ENCODE measurements around the gene RNF207. TPM values are rescaled to one million over a fixed set of nuclear protein-coding genes. Genes with fewer than 3 reads are reported as not detected.

RNF207 gene, protein sequence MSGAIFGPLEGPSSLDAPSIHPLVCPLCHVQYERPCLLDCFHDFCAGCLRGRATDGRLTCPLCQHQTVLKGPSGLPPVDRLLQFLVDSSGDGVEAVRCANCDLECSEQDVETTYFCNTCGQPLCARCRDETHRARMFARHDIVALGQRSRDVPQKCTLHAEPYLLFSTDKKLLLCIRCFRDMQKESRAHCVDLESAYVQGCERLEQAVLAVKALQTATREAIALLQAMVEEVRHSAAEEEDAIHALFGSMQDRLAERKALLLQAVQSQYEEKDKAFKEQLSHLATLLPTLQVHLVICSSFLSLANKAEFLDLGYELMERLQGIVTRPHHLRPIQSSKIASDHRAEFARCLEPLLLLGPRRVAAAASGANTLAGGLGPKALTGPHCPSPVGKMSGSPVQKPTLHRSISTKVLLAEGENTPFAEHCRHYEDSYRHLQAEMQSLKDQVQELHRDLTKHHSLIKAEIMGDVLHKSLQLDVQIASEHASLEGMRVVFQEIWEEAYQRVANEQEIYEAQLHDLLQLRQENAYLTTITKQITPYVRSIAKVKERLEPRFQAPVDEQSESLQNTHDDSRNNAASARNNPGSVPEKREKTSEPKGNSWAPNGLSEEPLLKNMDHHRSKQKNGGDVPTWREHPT
- 56.1 and 57.0 TPM in 2 replicates for total RNA-seq

GRCh38 chr1:6205849-6206519 is at the start of gene RNF207:
RNF207 (plus strand) TSS chr1:6206119; CDS start chr1:6206536, 417 bp downstream.

GRCh38 chr1:6180268-6180706 is 25.6 kb upstream of the RNF207 start, which contains the start of gene CHD5:
CHD5 (minus strand) TSS chr1:6180321; CDS start chr1:6180023, 298 bp downstream.

GRCh38 chr1:6199298-6200187 is 6.4 kb upstream of the RNF207 start, which contains the start of gene RPL22:
RPL22 (minus strand) TSS chr1:6199595; CDS start chr1:6199573, 22 bp downstream.

GRCh38 chr1:6243993-6244392 is 38.1 kb downstream of the RNF207 start, which contains the start of gene HES3:
HES3 (plus strand) TSS chr1:6244179; CDS start chr1:6244366, 187 bp downstream.

DNA sequence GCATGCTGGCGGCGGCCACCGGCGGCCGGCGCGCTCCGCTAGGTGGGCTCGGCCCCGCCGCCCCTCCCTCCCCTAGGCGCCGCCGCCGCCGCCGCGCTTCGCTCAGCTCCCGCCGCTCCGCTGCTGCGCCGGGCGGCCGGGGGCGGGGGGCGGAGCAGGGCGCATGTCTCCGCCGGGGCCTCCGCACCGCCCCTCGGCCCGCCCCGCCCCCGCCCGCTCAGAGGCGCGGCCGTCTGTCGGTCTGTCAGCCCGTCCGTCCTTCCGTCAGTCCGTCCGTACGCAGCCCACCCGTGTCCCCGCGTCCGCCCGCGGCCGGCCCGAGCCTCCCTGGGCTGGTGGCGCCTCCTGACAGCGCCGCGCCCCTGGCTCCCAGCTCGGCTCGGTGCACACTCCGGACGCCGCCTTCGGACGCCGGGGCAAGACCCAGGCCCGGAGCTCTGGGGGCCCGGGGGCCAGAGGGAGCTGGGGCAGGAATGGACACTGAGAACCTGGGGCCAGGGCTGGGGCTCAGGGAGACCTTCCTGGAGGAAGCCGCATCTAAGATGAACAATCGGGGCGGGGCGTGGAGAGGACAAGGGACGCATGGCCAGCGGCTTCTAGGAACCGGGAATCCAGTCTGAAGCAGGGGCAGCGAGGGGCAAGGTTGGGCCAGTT is 55.2 kb downstream of the RNF207 start, which contains the start of gene GPR153:
Gene GPR153 (minus strand): TSS at position 138 of the 654 bp plus-strand sequence. CDS start 6,193 bp downstream, outside the sequence.

Other genes starting within 250 kb of the RNF207 start
- gene NPHP4, start 213.7 kb upstream of the RNF207 start, total RNA-seq = 6.2 and 9.7 TPM in 2 replicates
- 3.9 and 7.2 TPM in 2 replicates for gene KCNAB2, start 160.2 kb upstream of the RNF207 start, total RNA-seq
- under 0.01 and 0.18 TPM in 2 replicates for gene CHD5, start 25.8 kb upstream of the RNF207 start, total RNA-seq
- gene RPL22, start 6.5 kb upstream of the RNF207 start, total RNA-seq = 111 and 124 TPM in 2 replicates
- 87.3 and 95.2 TPM in 2 replicates for gene ICMT, start 29.8 kb downstream of the RNF207 start, total RNA-seq
- gene HES3, start 38.1 kb downstream of the RNF207 start, total RNA-seq = not detected in 2 replicates
- 7.1 and 7.5 TPM in 2 replicates for gene GPR153, start 55.0 kb downstream of the RNF207 start, total RNA-seq
- gene ACOT7, start 187.6 kb downstream of the RNF207 start, total RNA-seq = 26.1 and 50.6 TPM in 2 replicates
- gene HES2, start 213.8 kb downstream of the RNF207 start, total RNA-seq = 0.37 TPM in 1 of 2 replicates, not detected in the other
- 0.05 TPM in 1 of 2 replicates, not detected in the other for gene ESPN, start 218.7 kb downstream of the RNF207 start, total RNA-seq

Data from smooth muscle cell of the umbilical artery (primary cell).